Pancreas (tissue), 10 donors: ENCODE results near the gene SFT2D1. TPM values are rescaled to one million over a fixed set of nuclear protein-coding genes. Genes with fewer than 3 reads are reported as not detected.

Experiments used
- ATAC-seq, 4 donors: fragments of 200-7000 bp; cut with Tn5 transposase; one replicate each; pipeline versions ENCODE4 v1.8.0 to v1.9.1; 2020; ENCODE audit warnings: mild to moderate bottlenecking in 4 of 4, moderate library complexity in 4 of 4
- DNase-seq, 6 donors: peaks; one replicate each; pipeline ENCODE4 v3.0.0-alpha.2; 2020
- FAIRE-seq: peaks from 2 replicates; lab custom pipeline; 2012; peaks lifted over from hg19 to GRCh38; lab: Jason Lieb, UNC
- H3K27ac ChIP-seq, 4 donors: fragments of 200-600 bp; sonication (generic); 1 replicate in 3 of 4; 2 replicates in 1 of 4; pipeline versions ENCODE4 v1.5.0 to v1.8.0; 2020
- H3K27me3 ChIP-seq, 4 donors: fragments of 200-600 bp; one replicate each; pipeline ENCODE4 v1.8.0; 2021
- H3K36me3 ChIP-seq, 3 donors: fragments of 200-600 bp; sonication (generic) in 1 of 3; one replicate each; pipeline versions ENCODE4 v1.5.0 to v1.8.0; 2020 to 2021
- H3K4me1 ChIP-seq, 3 donors: fragments of 200-600 bp; one replicate each; pipeline ENCODE4 v1.8.0; 2021
- H3K4me3 ChIP-seq, 4 donors: fragments of 200-600 bp; sonication (generic) in 2 of 4; one replicate each; pipeline versions ENCODE4 v1.5.0 to v1.8.0; 2020 to 2021
- H3K9me3 ChIP-seq, 4 donors: fragments of 200-600 bp; one replicate each; pipeline ENCODE4 v1.8.0; 2021
- CTCF ChIP-seq, 4 donors: fragments of 200-600 bp; sonication (generic) in 3 of 4; IDR thresholded peaks; one replicate each; pipeline versions ENCODE4 v1.5.0 to v1.8.0; 2021; ENCODE audit warnings: antibody characterized with exemption in 4 of 4
- WGBS, 2 donors: extraction: QIAGEN DNeasy Blood & Tissue Kit; methylation state at CpG; one replicate each; pipeline ENCODE4 v1.1.7; 2013; 5-methylcytosine and 5-hydroxymethylcytosine counted together
- intact Hi-C, 3 donors: fragments of 100-400 bp; cut with DNase I; formaldehyde crosslinking; loops; one replicate each; pipeline versions ENCODE4 v1.11.1 to v1.14.2; 2022
- polyA plus RNA-seq, 2 donors: library from polyadenylated mRNA; stranded (reverse); fragments of 200-250 nt; gene quantifications; one replicate each; pipeline ENCODE4 v1.2.3, GENCODE V29; 2013
- total RNA-seq, 6 donors: library from RNA; stranded (reverse); fragmentation: NEBNext Ultra II Directional in 4 of 6; extraction: Animal tissue kit (Norgen Biotek cat#: 25700) in 4 of 6; gene quantifications; one replicate each; pipeline versions ENCODE4 v1.2.1 to v1.2.4, GENCODE V29; 2021 to 2023
- donor health status: healthy with polysubstance abuse.
- donor health status: DM: no; HTN: no; CAD: no; lungs with moderate emphysema.
- donor health status: DM: no; HTN: no; CAD: no.
- donor health status: control.
- donor health status: control.
- donor health status: Bipolar disorder and iron deficiency.
- donor health status: DM: yes; HTN: yes; CAD: no.
- donor health status: DM: no; HTN: no; CAD: no.
- donor health status: DM: no; HTN: no; CAD: no.
- donor health status: DM: yes; HTN: yes; CAD: no.

SFT2D1 gene
- total and polyA plus RNA-seq, 8 donors: 14.5 to 38.9 (median 24.7) TPM

- no peaks in the 10 kb centered on the region for H3K4me1 ChIP-seq
- no peak overlapping the region for H3K4me3 ChIP-seq
- ATAC-seq (peak; percentile 95 to 100 (median 98)), FAIRE-seq (no peak), DNase-seq (peak; percentile 50 to 97 (median 80))
- no peaks in the 10 kb centered on the region for H3K9me3 ChIP-seq
- intact Hi-C loops: loop anchor here in 2 of 3 donors (2.0 to 5.0 kb wide), 2 partner anchors 122 to 125 kb away; no protein-coding TSS in a partner anchor
- TF ChIP-seq CTCF (IDR thresholded peaks at IDR 0.05): peak; percentile 97 to 99 (median 99)
- 2 to 3% methylated on average over 21 of the region's 21 CpGs for WGBS, 2 donors
- no peaks in the 10 kb centered on the region for H3K36me3 ChIP-seq
- no peaks in the 10 kb centered on the region for H3K27me3 ChIP-seq
- no peak overlapping the region for H3K27ac ChIP-seq
Observed at GRCh38 chr6:166275714-166276166, 66.6 kb downstream of the SFT2D1 start.

GRCh38 chr6:166274739-166275370 lies 67.5 kb downstream of the SFT2D1 start:
- no peak for ATAC-seq
- no peak for TF ChIP-seq CTCF (IDR thresholded peaks at IDR 0.05)
- H3K27ac ChIP-seq: no peak overlapping the region
- H3K4me1 ChIP-seq: no peaks in the 10 kb centered on the region
- H3K9me3 ChIP-seq: no peaks in the 10 kb centered on the region
- intact Hi-C loops: loop anchor here in 2 of 3 donors (2.0 to 5.0 kb wide), 2 partner anchors 122 to 126 kb away; no protein-coding TSS in a partner anchor
- 62 to 71% methylated on average over 13 of the region's 13 CpGs for WGBS, 2 donors
- peak in 2 of 6 donors; percentile 33 to 81 for DNase-seq
- no peaks in the 10 kb centered on the region for H3K27me3 ChIP-seq
- H3K36me3 ChIP-seq: no peaks in the 10 kb centered on the region
- FAIRE-seq: no peak
- H3K4me3 ChIP-seq: no peak overlapping the region

GRCh38 chr6:166274163-166274562 lies 68.2 kb downstream of the SFT2D1 start:
- intact Hi-C loops: loop anchor here in 1 of 3 donors (2.0 kb wide), 1 partner anchor 127 kb away; no protein-coding TSS in a partner anchor
- DNase-seq (no peak), ATAC-seq (no peak), FAIRE-seq (no peak)
- H3K4me1 ChIP-seq: no peaks in the 10 kb centered on the region
- no peaks in the 10 kb centered on the region for H3K27me3 ChIP-seq
- no peak for TF ChIP-seq CTCF (IDR thresholded peaks at IDR 0.05)
- no peaks in the 10 kb centered on the region for H3K36me3 ChIP-seq
- 55 to 57% methylated on average over 4 of the region's 4 CpGs for WGBS, 2 donors
- H3K4me3 ChIP-seq: no peak overlapping the region
- H3K27ac ChIP-seq: no peak overlapping the region
- H3K9me3 ChIP-seq: no peaks in the 10 kb centered on the region

GRCh38 chr6:166271376-166271765 lies 71.0 kb downstream of the SFT2D1 start:
- H3K4me1 ChIP-seq: no peaks in the 10 kb centered on the region
- no peak for DNase-seq
- intact Hi-C loops: no loop called here
- no peak for FAIRE-seq
- H3K36me3 ChIP-seq: no peaks in the 10 kb centered on the region
- WGBS, 2 donors: 72% methylated on average over 9 of the region's 9 CpGs
- no peak overlapping the region for H3K4me3 ChIP-seq
- TF ChIP-seq CTCF (IDR thresholded peaks at IDR 0.05): no peak
- no peak overlapping the region for H3K27ac ChIP-seq
- ATAC-seq: no peak
- no peaks in the 10 kb centered on the region for H3K9me3 ChIP-seq
- no peaks in the 10 kb centered on the region for H3K27me3 ChIP-seq
